Neural cell (in vitro differentiated cells): ENCODE data around the gene POPDC2. TPM values are rescaled to one million over a fixed set of nuclear protein-coding genes. Genes with fewer than 3 reads are reported as not detected.

Source experiments
- H2AFZ ChIP-seq: fragments of 200-600, 300-800 bp; sonication (generic), shearing (Covaris generic); 2 replicates; pipeline ENCODE4 v1.6.0; 2014; ENCODE audit warnings: low read depth, mild to moderate bottlenecking, antibody characterized with exemption, low read length, moderate library complexity
- H3F3A ChIP-seq: fragments of 200-600 bp; shearing (Covaris generic); 2 replicates; pipeline ENCODE4 v1.6.1; 2016; ENCODE audit warnings: mild to moderate bottlenecking, moderate library complexity, mixed read lengths, antibody characterized with exemption, low read length; ENCODE audit not compliant: insufficient read depth, poor library complexity, severe bottlenecking
- H3K27ac ChIP-seq: fragments of 200-600, 300-800 bp; sonication (generic), shearing (Covaris generic); 2 replicates; pipeline ENCODE4 v1.5.1; 2014; ENCODE audit warnings: mild to moderate bottlenecking, low read length, moderate library complexity
- H3K27me3 ChIP-seq: fragments of 300-800, 200-600 bp; sonication (generic), shearing (Covaris generic); 2 replicates; pipeline ENCODE4 v1.6.0; 2014; ENCODE audit warnings: mild to moderate bottlenecking, low read depth, low read length, moderate library complexity; ENCODE audit not compliant: insufficient read depth
- H3K36me3 ChIP-seq: fragments of 300-800, 200-600 bp; sonication (generic), shearing (Covaris generic); 2 replicates; pipeline ENCODE4 v1.5.1; 2014; ENCODE audit warnings: mild to moderate bottlenecking, antibody characterized with exemption, low read length, moderate library complexity; ENCODE audit not compliant: insufficient read depth
- H3K4me2 ChIP-seq: fragments of 300-800, 200-600 bp; sonication (generic), shearing (Covaris generic); 2 replicates; pipeline ENCODE4 v1.6.0; 2014; ENCODE audit warnings: mild to moderate bottlenecking, low read length
- H3K4me3 ChIP-seq: fragments of 300-800, 200-600 bp; sonication (generic), shearing (Covaris generic); 2 replicates; pipeline ENCODE4 v1.5.1; 2014; ENCODE audit warnings: mild to moderate bottlenecking, low read length, moderate library complexity
- H3K79me2 ChIP-seq: fragments of 200-600 bp; shearing (Covaris generic); replicated peaks from 2 replicates; pipeline ENCODE4 v1.6.0; 2014; ENCODE audit warnings: mild to moderate bottlenecking, low read length, moderate library complexity; ENCODE audit not compliant: insufficient read depth
- H3K9ac ChIP-seq: fragments of 300-800, 200-600 bp; sonication (generic), shearing (Covaris generic); 2 replicates; pipeline ENCODE4 v1.6.1; 2016; ENCODE audit warnings: mild to moderate bottlenecking, low read length, mixed read lengths
- H3K9me2 ChIP-seq: fragments of 200-600 bp; shearing (Covaris generic); 2 replicates; pipeline ENCODE4 v1.6.1; 2016; ENCODE audit warnings: mild to moderate bottlenecking, low read length, mixed read lengths; ENCODE audit not compliant: insufficient read depth
- H3K9me3 ChIP-seq: fragments of 200-600, 300-800 bp; sonication (generic), shearing (Covaris generic); 2 replicates; pipeline ENCODE4 v1.6.1; 2016; ENCODE audit warnings: mild to moderate bottlenecking, mixed run types, low read length, moderate library complexity, mixed read lengths
- H4K20me1 ChIP-seq: fragments of 200-600 bp; shearing (Covaris generic); 2 replicates; pipeline ENCODE4 v1.6.1; 2016; ENCODE audit warnings: mild to moderate bottlenecking, mixed run types; ENCODE audit not compliant: insufficient read depth
- CTCF ChIP-seq: fragments of 450-650 bp; IDR thresholded peaks from 2 replicates; pipeline ENCODE4 v1.5.1; 2014; ENCODE audit warnings: antibody characterized with exemption, mild to moderate bottlenecking, moderate library complexity; ENCODE audit not compliant: poor library complexity, severe bottlenecking
- EP300 ChIP-seq: fragments of 450-650 bp; conservative IDR thresholded peaks from 2 replicates; pipeline ENCODE4 v1.6.1; 2014; ENCODE audit warnings: antibody characterized with exemption, mild to moderate bottlenecking, moderate library complexity; ENCODE audit not compliant: poor library complexity, severe bottlenecking
- EZH2 ChIP-seq: fragments of 200-600, 300-800 bp; shearing (Covaris generic), sonication (generic); IDR thresholded peaks from 2 replicates; pipeline ENCODE4 v1.6.1; 2014; ENCODE audit warnings: antibody characterized with exemption, low read length, borderline replicate concordance, mild to moderate bottlenecking; ENCODE audit not compliant: insufficient read depth, poor library complexity, severe bottlenecking
- MXI1 ChIP-seq: fragments of 450-650 bp; conservative IDR thresholded peaks from 2 replicates; pipeline ENCODE4 v1.6.1; 2014; ENCODE audit warnings: antibody characterized with exemption, mild to moderate bottlenecking; ENCODE audit not compliant: poor library complexity, severe bottlenecking
- POLR2AphosphoS5 ChIP-seq: IDR thresholded peaks from 2 replicates; pipeline ENCODE4 v1.6.1; 2012
- RAD21 ChIP-seq: fragments of 450-650 bp; conservative IDR thresholded peaks from 2 replicates; pipeline ENCODE4 v1.6.1; 2014; ENCODE audit warnings: antibody characterized with exemption, mild to moderate bottlenecking, moderate library complexity
- REST ChIP-seq: IDR thresholded peaks from 2 replicates; pipeline ENCODE4 v1.6.1; 2012; ENCODE audit warnings: borderline replicate concordance
- SMC3 ChIP-seq: fragments of 450-650 bp; conservative IDR thresholded peaks from 2 replicates; pipeline ENCODE4 v1.6.1; 2014; ENCODE audit warnings: antibody characterized with exemption, mild to moderate bottlenecking, moderate library complexity; ENCODE audit not compliant: poor library complexity
- TAF1 ChIP-seq: IDR thresholded peaks from 2 replicates; pipeline ENCODE4 v1.6.1; 2012; ENCODE audit warnings: low read depth
- polyA plus RNA-seq: library from polyadenylated mRNA; depleted of rRNA; stranded (reverse); fragments of >200 nt; gene quantifications from 2 replicates; pipeline ENCODE4 v1.2.3, GENCODE V29; 2014

POPDC2 gene
- polyA plus RNA-seq, 1 donor from 2014 or later, result 3.4 TPM

- H3K4me2 ChIP-seq, result no peak overlapping the region
- TF ChIP-seq EZH2, result no peak
- no peak for TF ChIP-seq SMC3
- TF ChIP-seq TAF1, result no peak
- no peak for TF ChIP-seq CTCF
- no peak for TF ChIP-seq RAD21
- no peak for TF ChIP-seq MXI1
- TF ChIP-seq EP300, result no peak
- H3K27ac ChIP-seq, result no peak overlapping the region
- H4K20me1 ChIP-seq, result no peaks in the 10 kb centered on the region
- no peaks in the 10 kb centered on the region for H3K36me3 ChIP-seq
- H3K79me2 ChIP-seq, result no peaks in the 10 kb centered on the region
- no peaks in the 10 kb centered on the region for H3F3A ChIP-seq
- H3K27me3 ChIP-seq, result no peaks in the 10 kb centered on the region
- H3K9me3 ChIP-seq, result no peaks in the 10 kb centered on the region
- H3K9ac ChIP-seq, result no peak overlapping the region
- H3K9me2 ChIP-seq, result no peaks in the 10 kb centered on the region
- H3K4me3 ChIP-seq, result no peak overlapping the region
- H2AFZ ChIP-seq, result no peak overlapping the region
Measured at GRCh38 chr3:119630880-119631329, 29.5 kb downstream of the POPDC2 start.

GRCh38 chr3:119630128-119630879 lies 30.1 kb downstream of the POPDC2 start:
- H3K4me2 ChIP-seq, result no peak overlapping the region
- no peak overlapping the region for H3K9ac ChIP-seq
- TF ChIP-seq CTCF, result no peak
- H3K27ac ChIP-seq, result no peak overlapping the region
- no peaks in the 10 kb centered on the region for H3K9me2 ChIP-seq
- H3K79me2 ChIP-seq, result no peaks in the 10 kb centered on the region
- H3K27me3 ChIP-seq, result no peaks in the 10 kb centered on the region
- no peak overlapping the region for H2AFZ ChIP-seq
- H3K4me3 ChIP-seq, result no peak overlapping the region
- no peaks in the 10 kb centered on the region for H4K20me1 ChIP-seq
- no peaks in the 10 kb centered on the region for H3K36me3 ChIP-seq
- no peaks in the 10 kb centered on the region for H3F3A ChIP-seq
- no peaks in the 10 kb centered on the region for H3K9me3 ChIP-seq

- Histone ChIP-seq H4K20me1 (no peaks in the 10 kb centered on the region), H3K9me3 (no peaks in the 10 kb centered on the region), H3K4me3 (no peak overlapping the region), H3K4me2 (no peak overlapping the region), H3K27me3 (no peaks in the 10 kb centered on the region), H3K36me3 (no peaks in the 10 kb centered on the region), H3K9me2 (no peaks in the 10 kb centered on the region), H3F3A (no peaks in the 10 kb centered on the region), H2AFZ (no peak overlapping the region), H3K9ac (no peak overlapping the region), H3K27ac (no peak overlapping the region), H3K79me2 (no peaks in the 10 kb centered on the region)
- no peak for TF ChIP-seq SMC3
- no peak for TF ChIP-seq EP300
- no peak for TF ChIP-seq CTCF
- TF ChIP-seq POLR2AphosphoS5, result no peak
- no peak for TF ChIP-seq RAD21
- TF ChIP-seq EZH2, result no peak
- no peak for TF ChIP-seq TAF1
- TF ChIP-seq REST, result no peak
- no peak for TF ChIP-seq MXI1
Measured at GRCh38 chr3:119628816-119629445, 31.5 kb downstream of the POPDC2 start.
